GM21367 (cell line): Measurements from ENCODE around the gene STK4.
"Not testable (repeated sequence)": the region's sequence is repeated elsewhere in the genome, so short reads cannot be mapped to it uniquely, and the experiment has no call there.

Experiments used
- ATAC-seq: cut with Tn5 transposase; IDR thresholded peaks from one replicate; pipeline ENCODE4 v1.9.1; 2021; ENCODE audit not compliant: unreplicated experiment

STK4 gene

GRCh38 chr20:45021631-45022030 is 55.3 kb downstream of the STK4 start:
- no peak for ATAC-seq

GRCh38 chr20:45023140-45023539 is 56.8 kb downstream of the STK4 start:
- not testable (repeated sequence) for ATAC-seq

- ATAC-seq, result no peak
Observed at GRCh38 chr20:45028424-45029136, 62.3 kb downstream of the STK4 start.

- no peak for ATAC-seq
Observed at GRCh38 chr20:45029884-45030283, 63.6 kb downstream of the STK4 start.

- no peak for ATAC-seq
Observed at GRCh38 chr20:45032276-45032675, 66.0 kb downstream of the STK4 start.

GRCh38 chr20:45032781-45033180 is 66.5 kb downstream of the STK4 start:
- ATAC-seq, result no peak

- no peak for ATAC-seq
Observed at GRCh38 chr20:45034436-45034835, 68.1 kb downstream of the STK4 start.

GRCh38 chr20:45036044-45036755 is 69.9 kb downstream of the STK4 start:
- no peak for ATAC-seq

GRCh38 chr20:45037050-45037449 is 70.7 kb downstream of the STK4 start:
- ATAC-seq, result no peak

- ATAC-seq, result no peak
Observed at GRCh38 chr20:45037635-45038034, 71.3 kb downstream of the STK4 start.

GRCh38 chr20:45038745-45039474 is 72.6 kb downstream of the STK4 start:
- ATAC-seq, result no peak

- ATAC-seq, result no peak
Observed at GRCh38 chr20:45039475-45039820, 73.1 kb downstream of the STK4 start.

- no peak for ATAC-seq
Observed at GRCh38 chr20:45041464-45042337, 75.4 kb downstream of the STK4 start.

- no peak for ATAC-seq
Observed at GRCh38 chr20:45042978-45043377, 76.7 kb downstream of the STK4 start.

GRCh38 chr20:45044084-45044573 is 77.8 kb downstream of the STK4 start:
- no peak for ATAC-seq

GRCh38 chr20:45044601-45045000 is 78.3 kb downstream of the STK4 start:
- no peak for ATAC-seq

GRCh38 chr20:45047581-45048119 is 81.3 kb downstream of the STK4 start:
- no peak for ATAC-seq

- ATAC-seq, result no peak
Observed at GRCh38 chr20:45049438-45049837, 83.1 kb downstream of the STK4 start.

- no peak for ATAC-seq
Observed at GRCh38 chr20:45049904-45050471, 83.7 kb downstream of the STK4 start.
